Activated T-cell treated with anti-CD3 and anti-CD28 coated beads for 4 hours (primary cell): ENCODE data around the gene CD53.
A peak's percentile ranks its signal among the peaks of the same experiment; 100 is the strongest.

Experiments
- DNase-seq: peaks from one replicate; pipeline ENCODE4 v3.0.0-alpha.2; 2020

Gene CD53

GRCh38 chr1:110876748-110877341 is 3.9 kb downstream of the CD53 start:
- no peak for DNase-seq

- no peak for DNase-seq
Observed at GRCh38 chr1:110877364-110877763, 4.4 kb downstream of the CD53 start.

- DNase-seq = no peak
Observed at GRCh38 chr1:110877776-110878175, 4.8 kb downstream of the CD53 start.

GRCh38 chr1:110878591-110878990 is 5.6 kb downstream of the CD53 start:
- DNase-seq = no peak

GRCh38 chr1:110878993-110879392 is 6.0 kb downstream of the CD53 start:
- DNase-seq = no peak

GRCh38 chr1:110879758-110880606 is 7.0 kb downstream of the CD53 start:
- peak; percentile 61 for DNase-seq

GRCh38 chr1:110880708-110881374 is 7.9 kb downstream of the CD53 start:
- DNase-seq = no peak

GRCh38 chr1:110888049-110888448 is 15.1 kb downstream of the CD53 start:
- DNase-seq = no peak

GRCh38 chr1:110888641-110889040 is 15.7 kb downstream of the CD53 start:
- no peak for DNase-seq

- no peak for DNase-seq
Observed at GRCh38 chr1:110890474-110891196, 17.7 kb downstream of the CD53 start.

GRCh38 chr1:110893908-110894490 is 21.1 kb downstream of the CD53 start:
- DNase-seq = no peak

- DNase-seq = no peak
Observed at GRCh38 chr1:110896090-110896489, 23.1 kb downstream of the CD53 start.

- no peak for DNase-seq
Observed at GRCh38 chr1:110897681-110898080, 24.7 kb downstream of the CD53 start.

GRCh38 chr1:110898734-110899457 is 25.9 kb downstream of the CD53 start:
- DNase-seq = no peak

- DNase-seq = no peak
Observed at GRCh38 chr1:110899458-110899843, 26.5 kb downstream of the CD53 start.

GRCh38 chr1:110902820-110903463 is 30.0 kb downstream of the CD53 start:
- DNase-seq = no peak

- DNase-seq = no peak
Observed at GRCh38 chr1:110903853-110904500, 31.0 kb downstream of the CD53 start.

GRCh38 chr1:110912784-110913183 is 39.8 kb downstream of the CD53 start:
- no peak for DNase-seq

- DNase-seq = no peak
Observed at GRCh38 chr1:110914676-110915075, 41.7 kb downstream of the CD53 start.

GRCh38 chr1:110915804-110916203 is 42.9 kb downstream of the CD53 start:
- no peak for DNase-seq

- DNase-seq = no peak
Observed at GRCh38 chr1:110916274-110916668, 43.3 kb downstream of the CD53 start.
